GM23338 (cell line): Measurements from ENCODE around the gene WDR49.

Experiments used
- CREB1 ChIP-seq: fragments of 250-450 bp; sonication (Bioruptor Pico); IDR thresholded peaks from 2 replicates; pipeline ENCODE4 v1.5.0; 2020; ENCODE audit warnings: low read depth, mild to moderate bottlenecking, moderate library complexity
- EZH2 ChIP-seq: fragments of 200-600 bp; sonication (generic); IDR thresholded peaks from one replicate; pipeline ENCODE4 v1.8.0; 2017; ENCODE audit warnings: antibody characterized with exemption, mild to moderate bottlenecking, low read depth; ENCODE audit not compliant: unreplicated experiment
- EZH2phosphoT487 ChIP-seq: fragments of 200-600 bp; sonication (generic); IDR thresholded peaks from one replicate; pipeline ENCODE4 v1.8.1; 2018; ENCODE audit warnings: antibody characterized with exemption; ENCODE audit not compliant: unreplicated experiment
- NANOG ChIP-seq: IDR thresholded peaks from 2 replicates; pipeline ENCODE4 v1.6.1; 2016; ENCODE audit warnings: antibody characterized with exemption, borderline replicate concordance
- POLR2AphosphoS5 ChIP-seq: IDR thresholded peaks from 2 replicates; pipeline ENCODE4 v1.6.1; 2016; ENCODE audit warnings: antibody characterized with exemption, low read depth
- STAT1 ChIP-seq: IDR thresholded peaks from one replicate; pipeline ENCODE4 v1.6.1; 2016; ENCODE audit warnings: antibody characterized with exemption; ENCODE audit not compliant: unreplicated experiment
- TF ChIP-seq, protein P1 (sequence below), 2 experiments: fragments of 200-600 bp in 1 of 2; sonication (generic) in 1 of 2; conservative IDR thresholded peaks; 2 replicates each; pipeline versions ENCODE4 v1.5.1 to v1.6.1; 2016 to 2017; ENCODE audit warnings: antibody characterized with exemption in 2 of 2, low read depth in 2 of 2, mild to moderate bottlenecking in 2 of 2, moderate library complexity in 1 of 2
- TF ChIP-seq, protein P2 (sequence below): IDR thresholded peaks from one replicate; pipeline ENCODE4 v1.6.1; 2018; ENCODE audit warnings: antibody characterized with exemption; ENCODE audit not compliant: unreplicated experiment
- TF ChIP-seq, protein P3 (sequence below): IDR thresholded peaks from 2 replicates; pipeline ENCODE4 v1.6.1; 2016; ENCODE audit warnings: antibody characterized with exemption

- TF ChIP-seq, protein P1, sequence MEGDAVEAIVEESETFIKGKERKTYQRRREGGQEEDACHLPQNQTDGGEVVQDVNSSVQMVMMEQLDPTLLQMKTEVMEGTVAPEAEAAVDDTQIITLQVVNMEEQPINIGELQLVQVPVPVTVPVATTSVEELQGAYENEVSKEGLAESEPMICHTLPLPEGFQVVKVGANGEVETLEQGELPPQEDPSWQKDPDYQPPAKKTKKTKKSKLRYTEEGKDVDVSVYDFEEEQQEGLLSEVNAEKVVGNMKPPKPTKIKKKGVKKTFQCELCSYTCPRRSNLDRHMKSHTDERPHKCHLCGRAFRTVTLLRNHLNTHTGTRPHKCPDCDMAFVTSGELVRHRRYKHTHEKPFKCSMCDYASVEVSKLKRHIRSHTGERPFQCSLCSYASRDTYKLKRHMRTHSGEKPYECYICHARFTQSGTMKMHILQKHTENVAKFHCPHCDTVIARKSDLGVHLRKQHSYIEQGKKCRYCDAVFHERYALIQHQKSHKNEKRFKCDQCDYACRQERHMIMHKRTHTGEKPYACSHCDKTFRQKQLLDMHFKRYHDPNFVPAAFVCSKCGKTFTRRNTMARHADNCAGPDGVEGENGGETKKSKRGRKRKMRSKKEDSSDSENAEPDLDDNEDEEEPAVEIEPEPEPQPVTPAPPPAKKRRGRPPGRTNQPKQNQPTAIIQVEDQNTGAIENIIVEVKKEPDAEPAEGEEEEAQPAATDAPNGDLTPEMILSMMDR (conservative IDR thresholded peaks at IDR 0.05; ENCODE audit: low read depth in 2 of 2): no peak
- no peak for TF ChIP-seq EZH2
- TF ChIP-seq, protein P2, sequence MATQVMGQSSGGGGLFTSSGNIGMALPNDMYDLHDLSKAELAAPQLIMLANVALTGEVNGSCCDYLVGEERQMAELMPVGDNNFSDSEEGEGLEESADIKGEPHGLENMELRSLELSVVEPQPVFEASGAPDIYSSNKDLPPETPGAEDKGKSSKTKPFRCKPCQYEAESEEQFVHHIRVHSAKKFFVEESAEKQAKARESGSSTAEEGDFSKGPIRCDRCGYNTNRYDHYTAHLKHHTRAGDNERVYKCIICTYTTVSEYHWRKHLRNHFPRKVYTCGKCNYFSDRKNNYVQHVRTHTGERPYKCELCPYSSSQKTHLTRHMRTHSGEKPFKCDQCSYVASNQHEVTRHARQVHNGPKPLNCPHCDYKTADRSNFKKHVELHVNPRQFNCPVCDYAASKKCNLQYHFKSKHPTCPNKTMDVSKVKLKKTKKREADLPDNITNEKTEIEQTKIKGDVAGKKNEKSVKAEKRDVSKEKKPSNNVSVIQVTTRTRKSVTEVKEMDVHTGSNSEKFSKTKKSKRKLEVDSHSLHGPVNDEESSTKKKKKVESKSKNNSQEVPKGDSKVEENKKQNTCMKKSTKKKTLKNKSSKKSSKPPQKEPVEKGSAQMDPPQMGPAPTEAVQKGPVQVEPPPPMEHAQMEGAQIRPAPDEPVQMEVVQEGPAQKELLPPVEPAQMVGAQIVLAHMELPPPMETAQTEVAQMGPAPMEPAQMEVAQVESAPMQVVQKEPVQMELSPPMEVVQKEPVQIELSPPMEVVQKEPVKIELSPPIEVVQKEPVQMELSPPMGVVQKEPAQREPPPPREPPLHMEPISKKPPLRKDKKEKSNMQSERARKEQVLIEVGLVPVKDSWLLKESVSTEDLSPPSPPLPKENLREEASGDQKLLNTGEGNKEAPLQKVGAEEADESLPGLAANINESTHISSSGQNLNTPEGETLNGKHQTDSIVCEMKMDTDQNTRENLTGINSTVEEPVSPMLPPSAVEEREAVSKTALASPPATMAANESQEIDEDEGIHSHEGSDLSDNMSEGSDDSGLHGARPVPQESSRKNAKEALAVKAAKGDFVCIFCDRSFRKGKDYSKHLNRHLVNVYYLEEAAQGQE: no peak
- TF ChIP-seq, protein P3, sequence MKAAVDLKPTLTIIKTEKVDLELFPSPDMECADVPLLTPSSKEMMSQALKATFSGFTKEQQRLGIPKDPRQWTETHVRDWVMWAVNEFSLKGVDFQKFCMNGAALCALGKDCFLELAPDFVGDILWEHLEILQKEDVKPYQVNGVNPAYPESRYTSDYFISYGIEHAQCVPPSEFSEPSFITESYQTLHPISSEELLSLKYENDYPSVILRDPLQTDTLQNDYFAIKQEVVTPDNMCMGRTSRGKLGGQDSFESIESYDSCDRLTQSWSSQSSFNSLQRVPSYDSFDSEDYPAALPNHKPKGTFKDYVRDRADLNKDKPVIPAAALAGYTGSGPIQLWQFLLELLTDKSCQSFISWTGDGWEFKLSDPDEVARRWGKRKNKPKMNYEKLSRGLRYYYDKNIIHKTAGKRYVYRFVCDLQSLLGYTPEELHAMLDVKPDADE: no peak
- no peak for TF ChIP-seq POLR2AphosphoS5
- no peak for TF ChIP-seq EZH2phosphoT487
- TF ChIP-seq STAT1: no peak
- TF ChIP-seq CREB1 (CRISPR knock-in tag): no peak
- TF ChIP-seq NANOG: no peak
Measured at GRCh38 chr3:167466966-167467365, 186.8 kb downstream of the WDR49 start.
